SK-N-MC (cell line): ENCODE results near the gene OPN4.

Experiments
- EZH2 ChIP-seq: fragments of 200-600 bp; sonication (generic); IDR thresholded peaks from one replicate; pipeline ENCODE4 v1.6.1; 2017; ENCODE audit warnings: antibody characterized with exemption
- FOXP2 ChIP-seq: optimal IDR thresholded peaks from 2 replicates; pipeline ENCODE3; 2011; ENCODE audit warnings: mild to moderate bottlenecking, moderate library complexity; ENCODE audit not compliant: insufficient read depth; ENCODE audit errors: extremely low read length, control extremely low read depth
- POLR2AphosphoS5 ChIP-seq: IDR thresholded peaks from 2 replicates; pipeline ENCODE4 v1.6.1; 2012; ENCODE audit warnings: mild to moderate bottlenecking, low read depth, low read length, borderline replicate concordance

GRCh38 chr10:86636311-86636710 is 18.0 kb upstream of the OPN4 start:
- TF ChIP-seq POLR2AphosphoS5 (no peak), EZH2 (no peak), FOXP2 (no peak)
